ENCODE measurements around the gene VASH1. TPM values are rescaled to one million over a fixed set of nuclear protein-coding genes. Genes with fewer than 3 reads are reported as not detected.

Gene VASH1
- total RNA-seq, 2 donors from 2014 or later = 10.3 to 19.8 TPM

DNA sequence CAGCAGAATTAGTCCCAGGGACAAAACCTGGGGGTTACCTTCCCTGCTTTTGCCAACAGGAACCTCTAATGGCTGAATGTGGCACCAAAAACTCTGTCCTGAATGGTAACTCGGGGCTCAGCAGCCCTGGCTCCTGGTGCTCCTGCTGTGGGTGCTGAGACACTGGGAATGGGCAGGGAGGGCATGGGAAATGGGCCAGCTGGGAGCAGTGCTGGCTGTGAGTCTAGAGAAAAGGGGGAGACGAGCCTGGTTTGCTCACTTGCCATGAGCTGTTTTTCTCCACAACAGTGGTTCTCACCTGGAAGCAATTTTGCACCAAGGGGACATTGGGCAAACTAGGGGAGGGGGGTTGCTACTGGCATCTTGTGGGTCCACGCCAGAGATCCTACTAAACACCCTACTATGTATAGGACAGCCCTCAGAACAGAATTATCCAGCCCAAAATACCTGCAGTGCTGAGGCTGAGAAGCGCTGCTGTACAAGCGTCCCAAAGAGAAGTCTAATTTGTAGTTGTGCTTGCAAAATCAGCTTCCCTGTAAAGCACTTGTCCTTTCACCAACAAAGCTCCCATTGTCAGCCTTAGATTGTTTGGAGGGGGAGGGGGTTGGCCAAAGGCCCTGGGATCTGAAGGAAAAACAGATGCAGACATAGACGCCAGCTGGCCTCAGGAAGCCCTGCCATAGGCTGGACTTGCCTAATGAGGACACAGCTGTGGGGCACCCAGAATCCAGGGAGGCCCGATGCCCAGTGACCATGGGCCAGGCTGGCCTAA is 68.6 kb downstream of the VASH1 start:
- Histone ChIP-seq H3K9ac (ENCODE audit: extremely low read depth, low read length, poor library complexity, severe bottlenecking) (no peak overlapping the region), H3K36me3 (ENCODE audit: control insufficient read depth, insufficient read depth, low read length) (no peaks in the 10 kb centered on the region), H3K27ac (ENCODE audit: low read depth, low read length) (peak overlapping the region; percentile 83), H3K27me3 (ENCODE audit: control insufficient read depth, insufficient read depth, low read length, poor library complexity, severe bottlenecking) (no peaks in the 10 kb centered on the region), H3K9me3 (ENCODE audit: control insufficient read depth, low read length) (no peaks in the 10 kb centered on the region), H3K4me1 (ENCODE audit: control insufficient read depth, insufficient read depth, low read length) (peaks cover 24% of the 10 kb centered on the region), H3K4me3 (ENCODE audit: low read length) (peak overlapping the region; percentile 25)
- Mint-ChIP-seq H3K27ac (no peak overlapping the region), H3K9me3 (no peaks in the 10 kb centered on the region), H3K27me3 (ENCODE audit: insufficient read depth) (peaks cover 2% of the 10 kb centered on the region), H3K4me3 (no peak overlapping the region), H3K4me1 (peaks cover 33% of the 10 kb centered on the region), H3K36me3 (ENCODE audit: low read depth) (no peaks in the 10 kb centered on the region)
- 61 to 81% methylated on average over 2 to 7 of the region's 7 CpGs for WGBS, 2 experiments (ENCODE audit: insufficient coverage in 1 of 2, insufficient read length in 1 of 2)
- TF ChIP-seq, protein P1, sequence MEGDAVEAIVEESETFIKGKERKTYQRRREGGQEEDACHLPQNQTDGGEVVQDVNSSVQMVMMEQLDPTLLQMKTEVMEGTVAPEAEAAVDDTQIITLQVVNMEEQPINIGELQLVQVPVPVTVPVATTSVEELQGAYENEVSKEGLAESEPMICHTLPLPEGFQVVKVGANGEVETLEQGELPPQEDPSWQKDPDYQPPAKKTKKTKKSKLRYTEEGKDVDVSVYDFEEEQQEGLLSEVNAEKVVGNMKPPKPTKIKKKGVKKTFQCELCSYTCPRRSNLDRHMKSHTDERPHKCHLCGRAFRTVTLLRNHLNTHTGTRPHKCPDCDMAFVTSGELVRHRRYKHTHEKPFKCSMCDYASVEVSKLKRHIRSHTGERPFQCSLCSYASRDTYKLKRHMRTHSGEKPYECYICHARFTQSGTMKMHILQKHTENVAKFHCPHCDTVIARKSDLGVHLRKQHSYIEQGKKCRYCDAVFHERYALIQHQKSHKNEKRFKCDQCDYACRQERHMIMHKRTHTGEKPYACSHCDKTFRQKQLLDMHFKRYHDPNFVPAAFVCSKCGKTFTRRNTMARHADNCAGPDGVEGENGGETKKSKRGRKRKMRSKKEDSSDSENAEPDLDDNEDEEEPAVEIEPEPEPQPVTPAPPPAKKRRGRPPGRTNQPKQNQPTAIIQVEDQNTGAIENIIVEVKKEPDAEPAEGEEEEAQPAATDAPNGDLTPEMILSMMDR (conservative IDR thresholded peaks at IDR 0.05) = no peak
- no peak for DNase-seq

DNA sequence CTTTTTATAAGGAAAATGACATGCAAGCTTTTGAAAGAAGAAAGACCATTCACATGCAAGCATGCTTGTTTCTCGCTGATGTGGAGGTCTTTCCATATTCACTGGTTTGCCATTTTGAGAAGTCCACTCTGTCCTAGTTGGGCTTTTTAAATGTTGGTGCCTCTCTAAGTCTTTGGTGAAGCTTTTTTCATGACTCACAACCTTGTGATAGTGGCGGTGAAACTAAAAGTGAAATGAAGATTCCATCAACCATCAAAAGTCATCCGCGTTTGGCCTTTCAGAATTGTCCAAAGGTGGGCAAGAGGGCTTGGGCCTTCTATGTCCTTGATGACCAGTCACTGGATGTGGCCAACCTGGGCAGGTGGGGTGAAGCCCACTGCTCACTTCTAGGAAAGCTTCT is 69.3 kb downstream of the VASH1 start:
- H3K36me3 Mint-ChIP-seq (ENCODE audit: low read depth) = no peaks in the 10 kb centered on the region
- peaks cover 24% of the 10 kb centered on the region for H3K4me1 ChIP-seq (ENCODE audit: control insufficient read depth, insufficient read depth, low read length)
- TF ChIP-seq, protein P1 (conservative IDR thresholded peaks at IDR 0.05) = no peak
- H3K27me3 ChIP-seq (ENCODE audit: control insufficient read depth, insufficient read depth, low read length, poor library complexity, severe bottlenecking) = no peaks in the 10 kb centered on the region
- H3K4me3 ChIP-seq (ENCODE audit: low read length) = no peak overlapping the region
- peaks cover 33% of the 10 kb centered on the region for H3K4me1 Mint-ChIP-seq
- H3K9me3 ChIP-seq (ENCODE audit: control insufficient read depth, low read length) = no peaks in the 10 kb centered on the region
- H3K9me3 Mint-ChIP-seq = no peaks in the 10 kb centered on the region
- H3K4me3 Mint-ChIP-seq = no peak overlapping the region
- no peak overlapping the region for H3K27ac Mint-ChIP-seq
- H3K27ac ChIP-seq (ENCODE audit: low read depth, low read length) = no peak overlapping the region
- H3K36me3 ChIP-seq (ENCODE audit: control insufficient read depth, insufficient read depth, low read length) = no peaks in the 10 kb centered on the region
- H3K27me3 Mint-ChIP-seq (ENCODE audit: insufficient read depth) = no peaks in the 10 kb centered on the region
- H3K9ac ChIP-seq (ENCODE audit: extremely low read depth, low read length, poor library complexity, severe bottlenecking) = no peak overlapping the region
- no peak for DNase-seq
- 89 to 95% methylated on average over 4 of the region's 4 CpGs for WGBS, 2 experiments (ENCODE audit: insufficient coverage in 1 of 2, insufficient read length in 1 of 2)

DNA sequence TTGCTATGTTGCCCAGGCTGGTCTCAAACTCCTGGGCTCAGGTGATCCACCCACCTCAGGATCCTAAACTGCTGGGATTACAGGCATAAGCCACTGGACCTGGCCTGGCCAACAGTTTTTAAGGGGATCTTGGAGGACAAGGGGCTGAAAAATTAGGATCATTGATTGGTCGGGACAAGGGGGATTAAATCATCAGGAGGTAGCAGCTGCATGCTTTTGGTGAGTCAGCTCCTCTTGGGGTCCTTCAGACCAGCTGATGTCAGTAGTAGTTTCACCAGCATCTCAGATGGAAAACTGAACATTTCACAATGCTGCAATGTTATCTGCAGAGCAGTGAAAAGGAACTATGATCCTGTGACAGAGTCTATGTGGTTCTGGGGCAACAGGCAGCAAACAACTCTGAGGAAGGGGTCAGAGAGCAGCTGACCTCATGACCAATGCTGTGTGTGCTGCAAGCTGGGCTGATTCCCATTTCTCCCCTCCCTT is 71.3 kb downstream of the VASH1 start:
- WGBS, 2 experiments (ENCODE audit: insufficient coverage in 1 of 2, insufficient read length in 1 of 2) = 88 to 93% methylated on average over 1 of the region's 1 CpG
- TF ChIP-seq, protein P1 (conservative IDR thresholded peaks at IDR 0.05) = no peak
- no peaks in the 10 kb centered on the region for H3K36me3 Mint-ChIP-seq (ENCODE audit: low read depth)
- H3K4me3 ChIP-seq (ENCODE audit: low read length) = no peak overlapping the region
- no peaks in the 10 kb centered on the region for H3K27me3 Mint-ChIP-seq (ENCODE audit: insufficient read depth)
- H3K9ac ChIP-seq (ENCODE audit: extremely low read depth, low read length, poor library complexity, severe bottlenecking) = no peak overlapping the region
- H3K36me3 ChIP-seq (ENCODE audit: control insufficient read depth, insufficient read depth, low read length) = no peaks in the 10 kb centered on the region
- H3K27ac ChIP-seq (ENCODE audit: low read depth, low read length) = no peak overlapping the region
- no peak overlapping the region for H3K27ac Mint-ChIP-seq
- no peaks in the 10 kb centered on the region for H3K9me3 ChIP-seq (ENCODE audit: control insufficient read depth, low read length)
- H3K4me3 Mint-ChIP-seq = no peak overlapping the region
- H3K9me3 Mint-ChIP-seq = no peaks in the 10 kb centered on the region
- DNase-seq = no peak
- H3K4me1 Mint-ChIP-seq = peaks cover 37% of the 10 kb centered on the region
- no peaks in the 10 kb centered on the region for H3K27me3 ChIP-seq (ENCODE audit: control insufficient read depth, insufficient read depth, low read length, poor library complexity, severe bottlenecking)
- peaks cover 24% of the 10 kb centered on the region for H3K4me1 ChIP-seq (ENCODE audit: control insufficient read depth, insufficient read depth, low read length)

Other genes starting within 250 kb of the VASH1 start
- gene ANGEL1, start 51.4 kb downstream of the VASH1 start, total RNA-seq = 10 to 100 TPM; 21.5 to 32.5 TPM
- gene LRRC74A, start 64.9 kb downstream of the VASH1 start, total RNA-seq = not detected